ENCODE data around the gene KHSRP. TPM values are rescaled to one million over a fixed set of nuclear protein-coding genes. Genes with fewer than 3 reads are reported as not detected.

The KHSRP gene
- total and polyA plus RNA-seq, 2 donors (not counting 1 experiment from before 2014, with no cell fraction given): 79.6 to 205 TPM

GRCh38 chr19:6417713-6418561 is 6.7 kb downstream of the KHSRP start:
- H3K4me3 ChIP-seq (ENCODE audit: control extremely low read depth in 1 of 5, extremely low read depth in 1 of 5, insufficient read depth in 1 of 5, low read depth in 2 of 5, low read length in 4 of 5): no peak overlapping the region
- POLR2A ChIA-PET: no interaction called here
- TF ChIP-seq CTCF (IDR thresholded peaks at IDR 0.05) (no peak), EZH2 (IDR thresholded peaks at IDR 0.05; ENCODE audit: borderline replicate concordance, insufficient read depth, low read depth, low read length, poor library complexity, severe bottlenecking) (no peak)
- H3K9me3 ChIP-seq (ENCODE audit: control extremely low read depth in 1 of 3, control insufficient read depth in 2 of 3, insufficient read depth in 1 of 3, low read length in 2 of 3): no peaks in the 10 kb centered on the region
- no peak for DNase-seq
- H3K4me1 Mint-ChIP-seq: peaks cover 16% of the 10 kb centered on the region
- no peak overlapping the region for H3K4me2 ChIP-seq (replicated peaks; ENCODE audit: low read depth, low read length, poor library complexity, severe bottlenecking)
- peaks cover 30% of the 10 kb centered on the region for H3K79me2 ChIP-seq (ENCODE audit: control insufficient read depth, insufficient read depth, low read length)
- H3K36me3 ChIP-seq (replicated peaks in 1 of 2; ENCODE audit: control extremely low read depth in 1 of 2, control insufficient read depth in 1 of 2, extremely low read depth in 1 of 2, insufficient read depth in 2 of 2, low read length in 1 of 2): peaks cover 0 to 85% of the 10 kb centered on the region in 2 experiments
- no peak overlapping the region for H3K9ac ChIP-seq (ENCODE audit: low read length)
- ATAC-seq (ENCODE audit: low read depth): no peak
- H3K4me3 Mint-ChIP-seq: no peak overlapping the region
- no peak overlapping the region for H2AFZ ChIP-seq (ENCODE audit: insufficient read depth, low read depth, low read length, poor library complexity, severe bottlenecking)
- H3K27me3 Mint-ChIP-seq: no peaks in the 10 kb centered on the region
- H3K27ac Mint-ChIP-seq: no peak overlapping the region
- H3K27me3 ChIP-seq (replicated peaks in 1 of 4; ENCODE audit: control extremely low read depth in 1 of 4, control insufficient read depth in 3 of 4, insufficient read depth in 4 of 4, low read length in 3 of 4): no peaks in the 10 kb centered on the region
- H4K20me1 ChIP-seq (ENCODE audit: control insufficient read depth, insufficient read depth, low read length, poor library complexity, severe bottlenecking): peaks cover 82% of the 10 kb centered on the region
- CTCF ChIA-PET: no interaction called here
- peaks cover 8 to 10% of the 10 kb centered on the region in 2 donors for H3K4me1 ChIP-seq (ENCODE audit: control insufficient read depth in 2 of 2, insufficient read depth in 2 of 2, low read length in 2 of 2)
- no peaks in the 10 kb centered on the region for H3K9me3 Mint-ChIP-seq (ENCODE audit: insufficient read depth)
- intact Hi-C loops (cut with micrococcal nuclease): no loop called here
- WGBS (ENCODE audit: insufficient coverage): 94% methylated on average over 30 of the region's 33 CpGs
- no peak overlapping the region for H3K27ac ChIP-seq (ENCODE audit: low read length in 2 of 2)
